AG04450 (cell line): ENCODE measurements around the gene FOXF2. TPM values are rescaled to one million over a fixed set of nuclear protein-coding genes. Genes with fewer than 3 reads are reported as not detected.

Source experiments
- CTCF ChIA-PET: fragments of 300-600, 350-600 bp; formaldehyde crosslinking; extraction: SDS; loops from one replicate; lab custom pipeline; 2022; ENCODE audit warnings: antibody characterized with exemption, inconsistent platforms; lab: Charles Lee
- POLR2A ChIA-PET: fragments of 350-600 bp; formaldehyde crosslinking; extraction: SDS; loops from one replicate; lab custom pipeline; 2021; ENCODE audit warnings: antibody characterized with exemption, inconsistent platforms; lab: Yijun Ruan, JAX
- DNase-seq: peaks from one replicate; pipeline ENCODE4 v3.0.0-alpha.2; 2011; ENCODE audit warnings: low read depth, low spot score
- H3K27ac ChIP-seq: one replicate; pipeline ENCODE4 v1.5.1; 2012; ENCODE audit warnings: low read depth, low read length, control low read depth
- H3K27me3 ChIP-seq: one replicate; pipeline ENCODE4 v1.6.0; 2012; ENCODE audit warnings: low read length; ENCODE audit not compliant: control insufficient read depth, insufficient read depth
- H3K4me3 ChIP-seq: 2 replicates; pipeline ENCODE4 v1.5.1; 2011; ENCODE audit warnings: mild to moderate bottlenecking, low read depth, low read length, control low read depth
- H3K9me3 ChIP-seq: 2 replicates; pipeline ENCODE4 v1.5.1; 2012; ENCODE audit warnings: low read length; ENCODE audit not compliant: control insufficient read depth, insufficient read depth
- polyA plus RNA-seq: library from polyadenylated mRNA; depleted of rRNA; stranded (reverse); fragments of >200 nt; gene quantifications from 2 replicates; pipeline ENCODE4 v1.2.3, GENCODE V29; 2011
- TF ChIP-seq, protein P1 (sequence below): IDR thresholded peaks from 2 replicates; pipeline ENCODE4 v1.5.1; 2011; ENCODE audit warnings: low read depth, low read length, control low read depth, inconsistent platforms

FOXF2 gene
- polyA plus RNA-seq, 1 experiment: 17.3 TPM

DNA sequence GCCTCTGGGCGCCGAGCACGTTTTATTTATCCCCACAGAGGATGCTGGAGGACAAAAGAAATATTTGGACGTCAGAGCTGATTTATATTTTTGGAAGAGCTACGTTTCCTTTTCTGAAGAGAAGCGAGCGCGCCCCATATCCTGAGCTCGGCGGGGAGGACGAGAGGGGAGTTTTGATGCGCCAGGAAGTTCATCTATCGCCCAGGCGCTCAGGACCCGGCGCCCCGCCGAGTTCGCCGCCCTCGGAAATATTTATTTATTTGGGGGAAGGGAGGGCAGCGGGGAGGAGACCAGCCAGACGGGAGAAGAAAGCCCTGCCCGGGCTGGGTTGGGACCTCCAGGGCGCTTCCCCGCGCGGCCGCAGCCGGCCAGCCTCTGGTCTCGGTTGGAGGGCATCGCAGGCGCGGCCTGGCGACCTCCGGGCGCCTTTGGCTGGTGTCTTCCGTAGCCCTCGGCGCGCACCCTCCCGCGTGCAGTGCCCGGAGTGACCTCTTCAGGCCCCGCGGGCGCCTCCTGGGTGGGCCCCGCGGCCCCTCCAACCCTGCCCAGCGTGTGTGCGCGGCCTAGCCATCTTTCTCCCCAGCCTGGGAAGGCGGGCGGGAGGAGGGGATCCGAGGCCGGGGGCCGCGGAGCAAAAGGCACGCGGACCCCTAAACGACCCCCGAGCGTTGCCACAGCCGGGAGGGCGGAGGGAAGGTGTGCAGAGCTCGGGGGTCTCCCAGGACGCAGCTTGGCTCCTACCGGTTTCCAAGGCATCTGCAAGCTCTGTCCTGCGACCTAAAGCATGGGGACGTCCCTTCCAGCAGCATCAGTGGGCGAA, 5.4 kb upstream of the FOXF2 start:
- TF ChIP-seq, protein P1, sequence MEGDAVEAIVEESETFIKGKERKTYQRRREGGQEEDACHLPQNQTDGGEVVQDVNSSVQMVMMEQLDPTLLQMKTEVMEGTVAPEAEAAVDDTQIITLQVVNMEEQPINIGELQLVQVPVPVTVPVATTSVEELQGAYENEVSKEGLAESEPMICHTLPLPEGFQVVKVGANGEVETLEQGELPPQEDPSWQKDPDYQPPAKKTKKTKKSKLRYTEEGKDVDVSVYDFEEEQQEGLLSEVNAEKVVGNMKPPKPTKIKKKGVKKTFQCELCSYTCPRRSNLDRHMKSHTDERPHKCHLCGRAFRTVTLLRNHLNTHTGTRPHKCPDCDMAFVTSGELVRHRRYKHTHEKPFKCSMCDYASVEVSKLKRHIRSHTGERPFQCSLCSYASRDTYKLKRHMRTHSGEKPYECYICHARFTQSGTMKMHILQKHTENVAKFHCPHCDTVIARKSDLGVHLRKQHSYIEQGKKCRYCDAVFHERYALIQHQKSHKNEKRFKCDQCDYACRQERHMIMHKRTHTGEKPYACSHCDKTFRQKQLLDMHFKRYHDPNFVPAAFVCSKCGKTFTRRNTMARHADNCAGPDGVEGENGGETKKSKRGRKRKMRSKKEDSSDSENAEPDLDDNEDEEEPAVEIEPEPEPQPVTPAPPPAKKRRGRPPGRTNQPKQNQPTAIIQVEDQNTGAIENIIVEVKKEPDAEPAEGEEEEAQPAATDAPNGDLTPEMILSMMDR: no peak
- no peak for DNase-seq
- ChIA-PET POLR2A (interaction anchor here (0.7 kb wide), 1 partner anchor 472 kb away, joined by 4 read pairs; no protein-coding TSS in a partner anchor), CTCF (interaction anchor here (0.7 to 2.1 kb wide), 3 partner anchors 13 to 294 kb away, joined by 3 to 10 read pairs (median 10); no protein-coding TSS in a partner anchor)
- H3K9me3 ChIP-seq: peaks cover 32% of the 10 kb centered on the region
- no peak overlapping the region for H3K27ac ChIP-seq
- peaks cover 37% of the 10 kb centered on the region for H3K27me3 ChIP-seq
- H3K4me3 ChIP-seq: no peak overlapping the region

DNA sequence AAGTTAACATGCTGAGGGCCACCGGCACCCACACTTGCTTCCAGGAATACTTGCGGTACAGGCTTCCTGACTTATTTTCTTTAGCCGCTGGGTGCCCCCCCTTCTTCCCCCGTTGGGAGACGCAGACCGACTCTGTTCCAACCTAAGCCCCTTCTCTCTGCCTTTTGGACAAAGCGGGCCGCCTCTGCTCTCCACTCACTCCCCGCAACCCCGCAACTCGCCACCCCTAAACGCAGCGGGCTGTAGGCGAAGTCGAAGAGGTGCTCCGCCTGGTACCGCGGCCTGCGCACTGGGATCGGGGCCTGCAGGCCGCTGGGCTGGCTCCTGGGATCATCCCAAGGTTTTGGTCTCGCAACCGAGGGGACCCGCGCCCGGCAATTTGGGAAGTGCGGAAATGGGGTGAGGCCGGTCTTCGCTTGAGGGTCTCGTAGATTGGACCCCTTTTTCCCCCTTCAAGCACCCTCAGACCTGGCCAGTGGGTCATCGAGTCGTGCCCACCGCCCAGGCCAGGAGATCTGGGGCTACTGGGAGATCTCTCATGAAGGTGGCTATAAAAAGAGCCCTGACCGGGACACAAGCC, 4.7 kb upstream of the FOXF2 start:
- Histone ChIP-seq H3K4me3 (no peak overlapping the region), H3K27me3 (peaks cover 30% of the 10 kb centered on the region)
- CTCF ChIA-PET: no interaction called here

DNA sequence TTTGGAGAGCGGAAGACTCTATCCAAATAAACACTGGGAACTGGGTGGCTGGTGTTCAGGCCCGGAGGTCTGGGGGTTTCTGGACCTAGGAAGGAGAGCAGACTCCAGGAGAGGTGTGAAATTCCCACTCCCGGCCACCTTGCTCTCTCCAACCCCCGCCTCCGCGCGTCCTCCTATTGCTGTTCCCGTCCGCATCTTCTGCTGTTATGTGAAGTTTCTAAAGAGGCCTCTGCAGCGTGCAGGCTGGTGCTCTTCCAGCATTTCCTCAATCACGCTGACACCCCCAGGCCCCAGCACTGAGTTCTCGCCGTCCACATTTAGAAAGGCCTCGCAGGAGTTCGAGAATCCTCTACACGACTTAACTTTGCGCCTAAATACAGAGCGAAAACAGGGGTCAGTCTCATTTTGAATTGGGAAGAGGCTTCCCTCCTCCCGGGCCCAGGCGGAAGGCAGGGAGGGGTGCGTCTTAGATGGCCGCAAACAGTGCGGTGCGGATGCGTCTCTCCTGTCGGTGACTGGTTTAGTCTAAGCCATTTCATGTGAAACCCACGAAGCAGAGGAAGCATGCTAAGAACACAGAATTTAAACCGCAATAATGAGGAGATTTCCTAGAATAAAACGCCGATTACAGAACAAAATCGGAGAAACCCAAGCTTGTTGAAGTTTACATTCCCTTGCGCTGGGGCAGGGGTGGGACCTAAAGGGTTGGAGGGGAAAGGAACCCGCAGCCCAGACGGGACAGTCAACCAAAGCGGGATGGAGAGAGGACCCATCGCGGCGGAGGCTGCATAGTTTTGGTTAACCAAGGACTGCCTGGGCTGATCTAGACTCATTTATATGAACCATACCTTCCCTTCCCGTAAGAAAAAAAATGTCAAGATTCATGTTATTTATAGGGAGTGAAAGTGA, 4.0 kb upstream of the FOXF2 start:
- H3K27me3 ChIP-seq: peaks cover 23% of the 10 kb centered on the region
- peaks cover 26% of the 10 kb centered on the region for H3K9me3 ChIP-seq
- POLR2A ChIA-PET: interaction anchor here (1.0 kb wide), 1 partner anchor 12 kb away, joined by 3 read pairs; no protein-coding TSS in a partner anchor
- peak overlapping the region; percentile 11 for H3K27ac ChIP-seq
- CTCF ChIA-PET: interaction anchor here (0.8 to 3.3 kb wide), 5 partner anchors 12 to 790 kb away, joined by 3 to 21 read pairs (median 10); no protein-coding TSS in a partner anchor
- no peak for DNase-seq
- no peak overlapping the region for H3K4me3 ChIP-seq
- TF ChIP-seq, protein P1: no peak

More for the DNA sequence above, 4.7 kb upstream of the FOXF2 start:
- POLR2A ChIA-PET: no interaction called here
- Histone ChIP-seq H3K27ac (peak overlapping the region; percentile 11), H3K9me3 (peaks cover 26% of the 10 kb centered on the region)
- DNase-seq: no peak
- TF ChIP-seq, protein P1: no peak

DNA sequence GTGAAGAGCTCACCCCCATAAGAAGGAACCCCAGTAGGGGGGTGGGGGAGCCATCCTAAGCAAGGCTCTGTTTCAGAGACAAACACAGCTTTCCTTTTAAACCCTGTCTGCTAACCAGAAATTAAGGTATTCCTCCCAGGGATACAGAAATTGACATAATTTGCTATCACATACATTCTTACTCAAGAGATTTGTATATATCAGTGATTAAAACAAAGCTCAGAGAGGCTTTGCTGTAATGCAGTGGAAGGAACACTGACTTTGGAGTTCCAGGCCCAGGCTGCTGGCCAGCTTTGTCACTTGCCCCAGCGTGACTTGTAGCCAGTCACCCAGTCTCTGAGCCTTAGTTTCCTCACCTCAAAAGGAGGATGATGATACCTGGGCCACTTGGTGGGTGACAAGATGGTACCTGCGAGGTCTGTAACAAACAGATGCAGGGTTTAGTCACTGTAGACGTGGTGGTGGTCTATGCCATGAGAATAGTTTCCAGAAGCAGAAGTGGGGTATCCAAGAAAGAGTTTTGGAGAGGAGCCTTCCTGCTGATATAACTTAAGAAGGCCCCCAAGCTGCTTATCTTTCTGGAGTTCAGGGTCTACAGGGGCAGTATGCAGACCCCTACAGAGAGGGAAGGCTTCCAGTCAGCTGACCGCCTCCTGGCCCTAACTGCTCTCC, 3.2 kb upstream of the FOXF2 start:
- no peak overlapping the region for H3K27ac ChIP-seq
- H3K9me3 ChIP-seq: peaks cover 26% of the 10 kb centered on the region
- CTCF ChIA-PET: interaction anchor here (0.8 to 3.3 kb wide), 6 partner anchors 11 to 793 kb away, joined by 3 to 21 read pairs (median 9); no protein-coding TSS in a partner anchor
- H3K27me3 ChIP-seq: peaks cover 15% of the 10 kb centered on the region
- DNase-seq: no peak
- TF ChIP-seq, protein P1: no peak
- POLR2A ChIA-PET: interaction anchor here (1.0 kb wide), 1 partner anchor 11 kb away, joined by 3 read pairs; no protein-coding TSS in a partner anchor
- no peak overlapping the region for H3K4me3 ChIP-seq
